SK-N-MC (cell line): ENCODE results near the gene CRKL.

Experiments used
- DNase-seq: peaks from one replicate; pipeline ENCODE4 v3.0.0-alpha.2; 2011; ENCODE audit warnings: low read depth, low spot score
- H3K27ac ChIP-seq: fragments of 200-600 bp; sonication (generic); 2 replicates; pipeline ENCODE4 v1.5.1; 2016; ENCODE audit warnings: mixed run types
- H3K36me3 ChIP-seq: fragments of 200-600 bp; sonication (generic); 2 replicates; pipeline ENCODE4 v1.6.1; 2017; ENCODE audit warnings: antibody characterized with exemption, low read length, mixed read lengths; ENCODE audit not compliant: insufficient read depth
- H3K4me3 ChIP-seq: fragments of 200-600 bp; sonication (generic); 2 replicates; pipeline ENCODE4 v1.5.1; 2016
- H3K9ac ChIP-seq: fragments of 200-600 bp; sonication (generic); 2 replicates; pipeline ENCODE4 v1.8.0; 2017; ENCODE audit warnings: mixed run types, mixed read lengths; ENCODE audit not compliant: insufficient read length
- H3K9me3 ChIP-seq: fragments of 200-600 bp; sonication (generic); 2 replicates; pipeline ENCODE4 v1.6.1; 2017; ENCODE audit warnings: low read depth, mild to moderate bottlenecking, antibody characterized with exemption, low read length, moderate library complexity, mixed read lengths
- EZH2 ChIP-seq: fragments of 200-600 bp; sonication (generic); IDR thresholded peaks from one replicate; pipeline ENCODE4 v1.6.1; 2017; ENCODE audit warnings: antibody characterized with exemption
- FOXP2 ChIP-seq: optimal IDR thresholded peaks from 2 replicates; pipeline ENCODE3; 2011; ENCODE audit warnings: mild to moderate bottlenecking, moderate library complexity; ENCODE audit not compliant: insufficient read depth; ENCODE audit errors: extremely low read length, control extremely low read depth
- POLR2AphosphoS5 ChIP-seq: IDR thresholded peaks from 2 replicates; pipeline ENCODE4 v1.6.1; 2012; ENCODE audit warnings: mild to moderate bottlenecking, low read depth, low read length, borderline replicate concordance

Gene CRKL

GRCh38 chr22:20948450-20948849 is 31.2 kb downstream of the CRKL start:
- no peak overlapping the region for H3K9ac ChIP-seq
- H3K9me3 ChIP-seq = no peaks in the 10 kb centered on the region
- no peak overlapping the region for H3K4me3 ChIP-seq
- DNase-seq = no peak
- H3K27ac ChIP-seq = no peak overlapping the region
- TF ChIP-seq FOXP2 (no peak), POLR2AphosphoS5 (no peak), EZH2 (no peak)
- H3K36me3 ChIP-seq = peaks cover 60% of the 10 kb centered on the region

GRCh38 chr22:20948989-20949388 is 31.8 kb downstream of the CRKL start:
- no peak for TF ChIP-seq EZH2
- no peak for TF ChIP-seq FOXP2
- TF ChIP-seq POLR2AphosphoS5 = no peak
- no peaks in the 10 kb centered on the region for H3K9me3 ChIP-seq
- H3K9ac ChIP-seq = no peak overlapping the region
- peaks cover 63% of the 10 kb centered on the region for H3K36me3 ChIP-seq
- no peak overlapping the region for H3K4me3 ChIP-seq
- H3K27ac ChIP-seq = no peak overlapping the region
- DNase-seq = no peak

GRCh38 chr22:20949698-20950183 is 32.5 kb downstream of the CRKL start:
- no peak overlapping the region for H3K4me3 ChIP-seq
- H3K27ac ChIP-seq = no peak overlapping the region
- TF ChIP-seq EZH2 = no peak
- TF ChIP-seq FOXP2 = no peak
- no peak for TF ChIP-seq POLR2AphosphoS5
- no peak for DNase-seq
- H3K9me3 ChIP-seq = no peaks in the 10 kb centered on the region
- H3K36me3 ChIP-seq = peaks cover 63% of the 10 kb centered on the region
- H3K9ac ChIP-seq = no peak overlapping the region

- Histone ChIP-seq H3K9me3 (no peaks in the 10 kb centered on the region), H3K4me3 (no peak overlapping the region), H3K27ac (no peak overlapping the region), H3K9ac (no peak overlapping the region), H3K36me3 (peaks cover 56% of the 10 kb centered on the region)
- no peak for TF ChIP-seq FOXP2
- no peak for TF ChIP-seq POLR2AphosphoS5
- no peak for TF ChIP-seq EZH2
- DNase-seq = no peak
Observed at GRCh38 chr22:20951151-20951931, 34.1 kb downstream of the CRKL start.

GRCh38 chr22:20951932-20952380 is 34.7 kb downstream of the CRKL start:
- TF ChIP-seq EZH2 (no peak), FOXP2 (no peak), POLR2AphosphoS5 (no peak)
- Histone ChIP-seq H3K36me3 (peaks cover 56% of the 10 kb centered on the region), H3K27ac (no peak overlapping the region)

GRCh38 chr22:20952544-20953341 is 35.5 kb downstream of the CRKL start:
- no peak overlapping the region for H3K9ac ChIP-seq
- no peak for TF ChIP-seq EZH2
- no peak for TF ChIP-seq POLR2AphosphoS5
- TF ChIP-seq FOXP2 = no peak
- H3K27ac ChIP-seq = peak overlapping the region; percentile 74

More at GRCh38 chr22:20951932-20952380, 34.7 kb downstream of the CRKL start:
- no peaks in the 10 kb centered on the region for H3K9me3 ChIP-seq
- H3K9ac ChIP-seq = no peak overlapping the region
- H3K4me3 ChIP-seq = no peak overlapping the region
- no peak for DNase-seq

GRCh38 chr22:20953342-20953608 is 36.1 kb downstream of the CRKL start:
- no peak for DNase-seq
- Histone ChIP-seq H3K36me3 (peaks cover 56% of the 10 kb centered on the region), H3K27ac (peak overlapping the region; percentile 74), H3K4me3 (no peak overlapping the region), H3K9me3 (no peaks in the 10 kb centered on the region), H3K9ac (no peak overlapping the region)
- TF ChIP-seq EZH2 (no peak), POLR2AphosphoS5 (no peak), FOXP2 (no peak)

More at GRCh38 chr22:20952544-20953341, 35.5 kb downstream of the CRKL start:
- Histone ChIP-seq H3K36me3 (peaks cover 56% of the 10 kb centered on the region), H3K9me3 (no peaks in the 10 kb centered on the region), H3K4me3 (no peak overlapping the region)
- DNase-seq = no peak
